B cell (primary cell): Measurements from ENCODE around the gene CBX4. TPM values are rescaled to one million over a fixed set of nuclear protein-coding genes. Genes with fewer than 3 reads are reported as not detected.

Source experiments
- ATAC-seq: fragments of 200-7000 bp; cut with Tn5 transposase; one replicate; pipeline ENCODE4 v1.10.0; 2021; ENCODE audit warnings: low read depth, mild to moderate bottlenecking, moderate number of reproducible peaks, moderate library complexity
- CTCF ChIA-PET: fragments of 350-600 bp; sonication (Branson Sonifier 250); formaldehyde crosslinking; loops from one replicate; lab custom pipeline; 2021; ENCODE audit warnings: antibody characterized with exemption, inconsistent platforms; lab: Charles Lee
- POLR2A ChIA-PET: fragments of 350-600 bp; sonication (Branson Sonifier 250); formaldehyde crosslinking; loops from one replicate; lab custom pipeline; 2021; ENCODE audit warnings: antibody characterized with exemption; lab: Charles Lee
- DNase-seq: peaks from one replicate; pipeline ENCODE4 v3.0.0; 2013
- H2AFZ ChIP-seq: 2 replicates; pipeline ENCODE4 v1.6.1; 2012; ENCODE audit warnings: mild to moderate bottlenecking, low read depth, low read length; ENCODE audit not compliant: insufficient read depth, poor library complexity, severe bottlenecking
- H3K27ac ChIP-seq, 2 donors: 1 replicate in 1 of 2; 2 replicates in 1 of 2; pipeline ENCODE4 v1.5.1; 2012 to 2013; ENCODE audit warnings: low read length in 2 of 2, mild to moderate bottlenecking in 2 of 2, moderate library complexity in 1 of 2
- H3K27me3 ChIP-seq, 4 experiments: fragments of 200-600 bp in 1 of 4; sonication (generic) in 1 of 4; replicated peaks in 1 of 4; 1 replicate in 2 of 4; 2 replicates in 2 of 4; pipeline versions ENCODE4 v1.6.1 to v1.7.0; 2013 to 2016; ENCODE audit warnings: low read length in 3 of 4, mild to moderate bottlenecking in 2 of 4, mixed read lengths in 1 of 4, moderate library complexity in 1 of 4; ENCODE audit not compliant: insufficient read depth in 4 of 4, control insufficient read depth in 3 of 4; ENCODE audit errors: control extremely low read depth in 1 of 4
- H3K36me3 ChIP-seq, 2 experiments: replicated peaks in 1 of 2; 1 replicate in 1 of 2; 2 replicates in 1 of 2; pipeline versions ENCODE4 v1.6.1 to v1.7.1; 2013; ENCODE audit warnings: low read length in 1 of 2; ENCODE audit not compliant: insufficient read depth in 2 of 2, control insufficient read depth in 1 of 2; ENCODE audit errors: control extremely low read depth in 1 of 2, extremely low read depth in 1 of 2
- H3K4me1 ChIP-seq, 2 donors: fragments of 200-600 bp in 1 of 2; sonication (generic) in 1 of 2; 1 replicate in 1 of 2; 2 replicates in 1 of 2; pipeline versions ENCODE4 v1.5.1 to v1.6.1; 2013 to 2017; ENCODE audit warnings: low read length in 2 of 2; ENCODE audit not compliant: control insufficient read depth in 2 of 2, insufficient read depth in 2 of 2
- H3K4me2 ChIP-seq: replicated peaks from 2 replicates; pipeline ENCODE3; 2012; ENCODE audit warnings: mild to moderate bottlenecking, low read depth, low read length; ENCODE audit not compliant: poor library complexity, severe bottlenecking
- H3K4me3 ChIP-seq, 5 experiments: fragments of 200-600 bp in 1 of 5; sonication (generic) in 1 of 5; 1 replicate in 3 of 5; 2 replicates in 2 of 5; pipeline versions ENCODE4 v1.5.1 to v1.7.0; 2011 to 2016; ENCODE audit warnings: low read length in 4 of 5, mild to moderate bottlenecking in 4 of 5, low read depth in 2 of 5, control low read depth in 1 of 5, moderate library complexity in 1 of 5; ENCODE audit not compliant: insufficient read depth in 1 of 5; ENCODE audit errors: control extremely low read depth in 1 of 5, extremely low read depth in 1 of 5
- H3K79me2 ChIP-seq: fragments of 200-600 bp; sonication (generic); one replicate; pipeline ENCODE4 v1.6.0; 2016; ENCODE audit warnings: low read length; ENCODE audit not compliant: control insufficient read depth, insufficient read depth
- H3K9ac ChIP-seq: fragments of 200-600 bp; sonication (generic); 2 replicates; pipeline ENCODE4 v1.6.1; 2017; ENCODE audit warnings: mild to moderate bottlenecking, low read length, moderate library complexity
- H3K9me3 ChIP-seq, 3 donors: one replicate each; pipeline versions ENCODE4 v1.6.1 to v1.7.1; 2013; ENCODE audit warnings: low read length in 2 of 3; ENCODE audit not compliant: control insufficient read depth in 2 of 3, insufficient read depth in 1 of 3; ENCODE audit errors: control extremely low read depth in 1 of 3
- H4K20me1 ChIP-seq: 2 replicates; pipeline ENCODE4 v1.6.0; 2012; ENCODE audit warnings: mild to moderate bottlenecking, low read length; ENCODE audit not compliant: insufficient read depth, control insufficient read depth, poor library complexity, severe bottlenecking
- H3K27ac Mint-ChIP-seq: one replicate; pipeline ENCODE4 v1.8.0; 2021; ENCODE audit warnings: mixed read lengths
- H3K27me3 Mint-ChIP-seq: one replicate; pipeline ENCODE4 v1.8.0; 2021; ENCODE audit warnings: mixed read lengths
- H3K4me1 Mint-ChIP-seq: one replicate; pipeline ENCODE4 v1.8.0; 2021; ENCODE audit warnings: mixed read lengths
- H3K4me3 Mint-ChIP-seq: one replicate; pipeline ENCODE4 v1.8.0; 2021; ENCODE audit warnings: mixed read lengths
- H3K9me3 Mint-ChIP-seq: one replicate; pipeline ENCODE4 v1.8.0; 2022; ENCODE audit warnings: mixed read lengths; ENCODE audit not compliant: insufficient read depth
- EZH2 ChIP-seq: IDR thresholded peaks from 2 replicates; pipeline ENCODE4 v1.6.1; 2012; ENCODE audit warnings: borderline replicate concordance, low read depth, mild to moderate bottlenecking, moderate library complexity, low read length; ENCODE audit not compliant: insufficient read depth, poor library complexity, severe bottlenecking
- WGBS: methylation state at CpG from one replicate; pipeline ENCODE4 v1.1.5; 2013; ENCODE audit warnings: missing lambda C conversion rate; ENCODE audit not compliant: insufficient coverage; 5-methylcytosine and 5-hydroxymethylcytosine counted together
- intact Hi-C: fragments of 100-400 bp; cut with micrococcal nuclease; formaldehyde crosslinking; loops from one replicate; pipeline ENCODE4 v1.10.0; 2022
- polyA plus RNA-seq: library from polyadenylated mRNA; depleted of rRNA; stranded (reverse); fragments of >200 nt; gene quantifications from 2 replicates; pipeline ENCODE4 v1.2.3, GENCODE V29; 2012
- total RNA-seq, 2 donors: library from RNA; stranded (reverse); fragments of 120-200 nt in 1 of 2; gene quantifications; 1 replicate in 1 of 2; 2 replicates in 1 of 2; pipeline versions ENCODE4 v1.2.3 to v1.2.4, GENCODE V29; 2013 to 2022
- TF ChIP-seq, protein P1 (sequence below): fragments of 200-600 bp; IDR thresholded peaks from one replicate; pipeline ENCODE4 v1.8.0; 2022; ENCODE audit warnings: antibody characterized with exemption, mild to moderate bottlenecking

CBX4 gene
- total and polyA plus RNA-seq, 2 donors (not counting 1 experiment from before 2014, with no cell fraction given), result 81.9 to 115 TPM

GRCh38 chr17:79844869-79845600 lies 5.8 kb upstream of the CBX4 start:
- no peak overlapping the region for H3K9ac ChIP-seq
- peak overlapping the region; percentile 89 for H3K4me2 ChIP-seq
- peaks cover 0 to 83% (median 43%) of the 10 kb centered on the region in 4 experiments for H3K27me3 ChIP-seq
- H3K4me1 ChIP-seq, result peaks cover 53 to 56% of the 10 kb centered on the region in 2 donors
- WGBS, result 1% methylated on average over 31 of the region's 38 CpGs
- DNase-seq (peak; percentile 75), ATAC-seq (peak; percentile 74)
- H3K79me2 ChIP-seq, result no peaks in the 10 kb centered on the region
- H3K27me3 Mint-ChIP-seq, result peaks cover 37% of the 10 kb centered on the region
- peak overlapping the region in 1 of 5 experiments; percentile 8 for H3K4me3 ChIP-seq
- POLR2A ChIA-PET, result interaction anchor here (0.6 to 1.2 kb wide), 8 partner anchors 8 to 1394 kb away, joined by 3 to 8 read pairs (median 6); partner anchors contain the start of gene CBX8
- CTCF ChIA-PET, result interaction anchor here (0.8 to 4.0 kb wide), 19 partner anchors 8 to 145 kb away, joined by 3 to 20 read pairs (median 4); partner anchors contain the start of gene CBX8
- no peak overlapping the region for H3K27ac ChIP-seq
- H3K36me3 ChIP-seq, result no peaks in the 10 kb centered on the region
- peaks cover 0 to 34% (median 0%) of the 10 kb centered on the region in 3 donors for H3K9me3 ChIP-seq
- intact Hi-C loops, result loop anchor here (1.0 to 5.0 kb wide), 2 partner anchors 87 to 125 kb away; no protein-coding TSS in a partner anchor
- peaks cover 35% of the 10 kb centered on the region for H3K4me1 Mint-ChIP-seq
- TF ChIP-seq, protein P1, sequence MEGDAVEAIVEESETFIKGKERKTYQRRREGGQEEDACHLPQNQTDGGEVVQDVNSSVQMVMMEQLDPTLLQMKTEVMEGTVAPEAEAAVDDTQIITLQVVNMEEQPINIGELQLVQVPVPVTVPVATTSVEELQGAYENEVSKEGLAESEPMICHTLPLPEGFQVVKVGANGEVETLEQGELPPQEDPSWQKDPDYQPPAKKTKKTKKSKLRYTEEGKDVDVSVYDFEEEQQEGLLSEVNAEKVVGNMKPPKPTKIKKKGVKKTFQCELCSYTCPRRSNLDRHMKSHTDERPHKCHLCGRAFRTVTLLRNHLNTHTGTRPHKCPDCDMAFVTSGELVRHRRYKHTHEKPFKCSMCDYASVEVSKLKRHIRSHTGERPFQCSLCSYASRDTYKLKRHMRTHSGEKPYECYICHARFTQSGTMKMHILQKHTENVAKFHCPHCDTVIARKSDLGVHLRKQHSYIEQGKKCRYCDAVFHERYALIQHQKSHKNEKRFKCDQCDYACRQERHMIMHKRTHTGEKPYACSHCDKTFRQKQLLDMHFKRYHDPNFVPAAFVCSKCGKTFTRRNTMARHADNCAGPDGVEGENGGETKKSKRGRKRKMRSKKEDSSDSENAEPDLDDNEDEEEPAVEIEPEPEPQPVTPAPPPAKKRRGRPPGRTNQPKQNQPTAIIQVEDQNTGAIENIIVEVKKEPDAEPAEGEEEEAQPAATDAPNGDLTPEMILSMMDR, result peak; percentile 90
- no peak for TF ChIP-seq EZH2
- H3K4me3 Mint-ChIP-seq, result peak overlapping the region; percentile 52
- no peaks in the 10 kb centered on the region for H3K9me3 Mint-ChIP-seq
- peak overlapping the region; percentile 23 for H2AFZ ChIP-seq
- H4K20me1 ChIP-seq, result peaks cover 35% of the 10 kb centered on the region
- no peak overlapping the region for H3K27ac Mint-ChIP-seq
